ENCODE measurements around the gene PLXDC1. TPM values are rescaled to one million over a fixed set of nuclear protein-coding genes. Genes with fewer than 3 reads are reported as not detected.
A peak's percentile ranks its signal among the peaks of the same experiment; 100 is the strongest.
"Not testable (repeated sequence)": the region's sequence is repeated elsewhere in the genome, so short reads cannot be mapped to it uniquely, and the experiment has no call there.

The PLXDC1 gene
- total and polyA plus RNA-seq, 12 donors = 7.3 to 21.3 (median 11.2) TPM

GRCh38 chr17:39022924-39023323, 128.5 kb downstream of the PLXDC1 start:
- Histone ChIP-seq H3K36me3 (no peaks in the 10 kb centered on the region), H3K9me3 (peaks cover 0 to 12% (median 0%) of the 10 kb centered on the region in 11 donors), H3K4me1 (peaks cover 0 to 26% (median 14%) of the 10 kb centered on the region in 9 donors), H3K4me3 (no peak overlapping the region), H3K27ac (no peak overlapping the region), H3K27me3 (peaks cover 0 to 19% (median 0%) of the 10 kb centered on the region in 7 donors)
- 92 to 95% methylated on average over 6 of the region's 6 CpGs for WGBS, 2 donors
- no peak for DNase-seq
- no peak for ATAC-seq
- intact Hi-C loops (cut with DNase I) = no loop called here
- TF ChIP-seq, protein P1, sequence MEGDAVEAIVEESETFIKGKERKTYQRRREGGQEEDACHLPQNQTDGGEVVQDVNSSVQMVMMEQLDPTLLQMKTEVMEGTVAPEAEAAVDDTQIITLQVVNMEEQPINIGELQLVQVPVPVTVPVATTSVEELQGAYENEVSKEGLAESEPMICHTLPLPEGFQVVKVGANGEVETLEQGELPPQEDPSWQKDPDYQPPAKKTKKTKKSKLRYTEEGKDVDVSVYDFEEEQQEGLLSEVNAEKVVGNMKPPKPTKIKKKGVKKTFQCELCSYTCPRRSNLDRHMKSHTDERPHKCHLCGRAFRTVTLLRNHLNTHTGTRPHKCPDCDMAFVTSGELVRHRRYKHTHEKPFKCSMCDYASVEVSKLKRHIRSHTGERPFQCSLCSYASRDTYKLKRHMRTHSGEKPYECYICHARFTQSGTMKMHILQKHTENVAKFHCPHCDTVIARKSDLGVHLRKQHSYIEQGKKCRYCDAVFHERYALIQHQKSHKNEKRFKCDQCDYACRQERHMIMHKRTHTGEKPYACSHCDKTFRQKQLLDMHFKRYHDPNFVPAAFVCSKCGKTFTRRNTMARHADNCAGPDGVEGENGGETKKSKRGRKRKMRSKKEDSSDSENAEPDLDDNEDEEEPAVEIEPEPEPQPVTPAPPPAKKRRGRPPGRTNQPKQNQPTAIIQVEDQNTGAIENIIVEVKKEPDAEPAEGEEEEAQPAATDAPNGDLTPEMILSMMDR (IDR thresholded peaks at IDR 0.05) = no peak

GRCh38 chr17:39020037-39020436, 131.4 kb downstream of the PLXDC1 start:
- intact Hi-C loops (cut with DNase I); DNase-seq; H3K36me3 ChIP-seq; ATAC-seq; H3K27me3 ChIP-seq; H3K4me3 ChIP-seq; H3K27ac ChIP-seq: not testable (repeated sequence)
- peaks cover 0 to 41% (median 7%) of the 10 kb centered on the region in 9 donors for H3K4me1 ChIP-seq
- H3K9me3 ChIP-seq = peaks cover 0 to 12% (median 0%) of the 10 kb centered on the region in 11 donors
- 95 to 97% methylated on average over 6 of the region's 6 CpGs for WGBS, 2 donors

GRCh38 chr17:39018267-39019134, 132.9 kb downstream of the PLXDC1 start:
- Histone ChIP-seq H3K4me1 (peaks cover 0 to 52% (median 12%) of the 10 kb centered on the region in 9 donors), H3K36me3 (no peaks in the 10 kb centered on the region), H3K27me3 (no peaks in the 10 kb centered on the region), H3K27ac (peak overlapping the region in 5 of 10 donors; percentile 32 to 62 (median 55)), H3K9me3 (peaks cover 0 to 12% (median 0%) of the 10 kb centered on the region in 11 donors), H3K4me3 (no peak overlapping the region)
- WGBS, 2 donors = 73 to 77% methylated on average over 11 of the region's 11 CpGs
- TF ChIP-seq, protein P1 (IDR thresholded peaks at IDR 0.05) = no peak
- DNase-seq = no peak
- peak in 1 of 8 donors; percentile 18 for ATAC-seq
- intact Hi-C loops (cut with DNase I) = no loop called here

GRCh38 chr17:39016193-39017153, 135.0 kb downstream of the PLXDC1 start:
- Histone ChIP-seq H3K9me3 (peaks cover 0 to 12% (median 0%) of the 10 kb centered on the region in 11 donors), H3K27ac (peak overlapping the region in 4 of 10 donors; percentile 17 to 85 (median 53)), H3K4me1 (peaks cover 0 to 52% (median 12%) of the 10 kb centered on the region in 9 donors), H3K27me3 (no peaks in the 10 kb centered on the region), H3K4me3 (no peak overlapping the region), H3K36me3 (no peaks in the 10 kb centered on the region)
- ATAC-seq (peak in 2 of 8 donors; percentile 13 to 43), DNase-seq (no peak)
- TF ChIP-seq, protein P1 (IDR thresholded peaks at IDR 0.05) = no peak
- WGBS, 2 donors = 65 to 70% methylated on average over 9 of the region's 9 CpGs
- intact Hi-C loops (cut with DNase I) = no loop called here
